Keratinocyte (primary cell): ENCODE results near the gene BSPRY. TPM values are rescaled to one million over a fixed set of nuclear protein-coding genes. Genes with fewer than 3 reads are reported as not detected.

ENCODE experiments used
- DNase-seq: peaks from one replicate; pipeline ENCODE4 v3.0.0-alpha.2; 2011; ENCODE audit warnings: low read depth, missing footprints, low spot score
- FAIRE-seq: peaks from 2 replicates; lab custom pipeline; 2011; peaks lifted over from hg19 to GRCh38; lab: Jason Lieb, UNC
- H2AFZ ChIP-seq: 2 replicates; pipeline ENCODE4 v1.6.0; 2012; ENCODE audit warnings: low read length, control low read depth, inconsistent platforms; ENCODE audit not compliant: control insufficient read depth
- H3K27ac ChIP-seq: 2 replicates; pipeline ENCODE4 v1.5.1; 2011; ENCODE audit warnings: low read length; ENCODE audit not compliant: control insufficient read depth, insufficient read depth
- H3K27me3 ChIP-seq: 3 replicates; pipeline ENCODE4 v1.6.0; 2011; ENCODE audit warnings: low read length; ENCODE audit not compliant: control insufficient read depth, insufficient read depth; ENCODE audit errors: extremely low read depth
- H3K36me3 ChIP-seq, 2 experiments: 2 replicates in 1 of 2; 3 replicates in 1 of 2; pipeline ENCODE4 v1.5.1; 2011; ENCODE audit warnings: low read length in 2 of 2, mild to moderate bottlenecking in 1 of 2; ENCODE audit not compliant: control insufficient read depth in 2 of 2, insufficient read depth in 2 of 2; ENCODE audit errors: extremely low read depth in 1 of 2
- H3K4me1 ChIP-seq: 3 replicates; pipeline ENCODE4 v1.5.1; 2011; ENCODE audit warnings: low read length; ENCODE audit not compliant: control insufficient read depth, insufficient read depth; ENCODE audit errors: extremely low read depth
- H3K4me2 ChIP-seq: 3 replicates; pipeline ENCODE4 v1.6.0; 2011; ENCODE audit warnings: low read depth, low read length; ENCODE audit not compliant: control insufficient read depth, insufficient read depth; ENCODE audit errors: extremely low read depth
- H3K4me3 ChIP-seq, 3 experiments: fragments of 200-600 bp in 1 of 3; sonication (generic) in 1 of 3; 2 replicates in 2 of 3; 3 replicates in 1 of 3; pipeline ENCODE4 v1.5.1; 2011 to 2016; ENCODE audit warnings: low read length in 3 of 3, mild to moderate bottlenecking in 3 of 3, control low read depth in 2 of 3, inconsistent platforms in 1 of 3, low read depth in 1 of 3, mixed read lengths in 1 of 3, mixed run types in 1 of 3, moderate library complexity in 1 of 3; ENCODE audit not compliant: control insufficient read depth in 2 of 3, insufficient read depth in 2 of 3; ENCODE audit errors: extremely low read depth in 1 of 3
- H3K79me2 ChIP-seq: 2 replicates; pipeline ENCODE4 v1.6.0; 2012; ENCODE audit warnings: low read length; ENCODE audit not compliant: control insufficient read depth, insufficient read depth
- H3K9ac ChIP-seq: 3 replicates; pipeline ENCODE4 v1.6.0; 2011; ENCODE audit warnings: low read length; ENCODE audit not compliant: control insufficient read depth, insufficient read depth; ENCODE audit errors: extremely low read depth
- H3K9me1 ChIP-seq: 3 replicates; pipeline ENCODE4 v1.6.0; 2011; ENCODE audit warnings: low read length; ENCODE audit not compliant: control insufficient read depth, insufficient read depth; ENCODE audit errors: extremely low read depth
- H3K9me3 ChIP-seq: 2 replicates; pipeline ENCODE4 v1.5.1; 2012; ENCODE audit warnings: low read depth, low read length; ENCODE audit not compliant: control insufficient read depth
- H4K20me1 ChIP-seq: 3 replicates; pipeline ENCODE4 v1.6.0; 2011; ENCODE audit warnings: low read length; ENCODE audit not compliant: control insufficient read depth, insufficient read depth; ENCODE audit errors: extremely low read depth
- EZH2 ChIP-seq: IDR thresholded peaks from one replicate; pipeline ENCODE4 v1.6.1; 2012; ENCODE audit warnings: inconsistent platforms, mild to moderate bottlenecking, low read length, moderate library complexity
- dilution Hi-C: fragments of 300-500 bp; cut with MboI; formaldehyde crosslinking; loops from one replicate; pipeline ENCODE4 v1.7.0; 2020; ENCODE audit warnings: low sequenced_read_pairs; ENCODE audit not compliant: extremely low pct_ligation_motif_present
- polyA plus RNA-seq, 5 experiments: library from polyadenylated mRNA; depleted of rRNA in 3 of 5; stranded (reverse) in 3 of 5; stranded (forward) in 1 of 5; unstranded in 1 of 5; fragments of >200 nt; gene quantifications; 1 replicate in 1 of 5; 2 replicates in 3 of 5; 3 replicates in 1 of 5; pipeline versions ENCODE4 v1.2.1 to v1.2.3, GENCODE V29; 2011 to 2012; ENCODE audit warnings: missing spikeins in 2 of 5, low read depth in 1 of 5, low replicate concordance in 1 of 5
- TF ChIP-seq, protein P1 (sequence below), 3 experiments: IDR thresholded peaks in 1 of 3; conservative IDR thresholded peaks in 1 of 3; optimal IDR thresholded peaks in 1 of 3; 2 replicates in 2 of 3; 3 replicates in 1 of 3; pipeline versions ENCODE3 to v1.5.1; 2011; ENCODE audit warnings: low read length in 3 of 3, mild to moderate bottlenecking in 3 of 3, moderate library complexity in 2 of 3, control low read depth in 1 of 3, inconsistent platforms in 1 of 3; ENCODE audit not compliant: insufficient read depth in 2 of 3; ENCODE audit errors: extremely low read depth in 1 of 3

Gene BSPRY
- polyA plus RNA-seq, 1 donor (not counting 4 experiments of a cell fraction or from before 2014, with no cell fraction given) = 0.41 TPM

- DNase-seq (no peak), FAIRE-seq (no peak)
- Histone ChIP-seq H3K9me1 (no peaks in the 10 kb centered on the region), H3K4me1 (no peaks in the 10 kb centered on the region), H3K27ac (no peak overlapping the region), H3K4me2 (no peak overlapping the region), H3K79me2 (no peaks in the 10 kb centered on the region), H2AFZ (no peak overlapping the region), H3K9me3 (no peaks in the 10 kb centered on the region), H3K9ac (no peak overlapping the region), H4K20me1 (no peaks in the 10 kb centered on the region), H3K27me3 (no peaks in the 10 kb centered on the region), H3K36me3 (no peaks in the 10 kb centered on the region), H3K4me3 (no peak overlapping the region)
- dilution Hi-C loops = no loop called here
- no peak for TF ChIP-seq EZH2
- TF ChIP-seq, protein P1, sequence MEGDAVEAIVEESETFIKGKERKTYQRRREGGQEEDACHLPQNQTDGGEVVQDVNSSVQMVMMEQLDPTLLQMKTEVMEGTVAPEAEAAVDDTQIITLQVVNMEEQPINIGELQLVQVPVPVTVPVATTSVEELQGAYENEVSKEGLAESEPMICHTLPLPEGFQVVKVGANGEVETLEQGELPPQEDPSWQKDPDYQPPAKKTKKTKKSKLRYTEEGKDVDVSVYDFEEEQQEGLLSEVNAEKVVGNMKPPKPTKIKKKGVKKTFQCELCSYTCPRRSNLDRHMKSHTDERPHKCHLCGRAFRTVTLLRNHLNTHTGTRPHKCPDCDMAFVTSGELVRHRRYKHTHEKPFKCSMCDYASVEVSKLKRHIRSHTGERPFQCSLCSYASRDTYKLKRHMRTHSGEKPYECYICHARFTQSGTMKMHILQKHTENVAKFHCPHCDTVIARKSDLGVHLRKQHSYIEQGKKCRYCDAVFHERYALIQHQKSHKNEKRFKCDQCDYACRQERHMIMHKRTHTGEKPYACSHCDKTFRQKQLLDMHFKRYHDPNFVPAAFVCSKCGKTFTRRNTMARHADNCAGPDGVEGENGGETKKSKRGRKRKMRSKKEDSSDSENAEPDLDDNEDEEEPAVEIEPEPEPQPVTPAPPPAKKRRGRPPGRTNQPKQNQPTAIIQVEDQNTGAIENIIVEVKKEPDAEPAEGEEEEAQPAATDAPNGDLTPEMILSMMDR (optimal IDR thresholded peaks at IDR 0.05 in 1 of 3, IDR thresholded peaks at IDR 0.05 in 1 of 3, conservative IDR thresholded peaks at IDR 0.05 in 1 of 3; ENCODE audit: extremely low read depth in 1 of 3, insufficient read depth in 2 of 3, low read length in 3 of 3) = no peak
These were observed 37.4 kb upstream of the BSPRY start for GRCh38 chr9:113311961-113312360.

- H3K4me3 ChIP-seq = no peak overlapping the region
- H3K9ac ChIP-seq = no peak overlapping the region
- TF ChIP-seq EZH2 = no peak
- TF ChIP-seq, protein P1 (optimal IDR thresholded peaks at IDR 0.05 in 1 of 3, IDR thresholded peaks at IDR 0.05 in 1 of 3, conservative IDR thresholded peaks at IDR 0.05 in 1 of 3; ENCODE audit: extremely low read depth in 1 of 3, insufficient read depth in 2 of 3, low read length in 3 of 3) = no peak
- no peaks in the 10 kb centered on the region for H3K9me1 ChIP-seq
- H3K4me2 ChIP-seq = no peak overlapping the region
- no peak overlapping the region for H3K27ac ChIP-seq
- H3K36me3 ChIP-seq = no peaks in the 10 kb centered on the region
- no peaks in the 10 kb centered on the region for H3K79me2 ChIP-seq
- FAIRE-seq = no peak
- H2AFZ ChIP-seq = no peak overlapping the region
- H3K27me3 ChIP-seq = no peaks in the 10 kb centered on the region
- no peaks in the 10 kb centered on the region for H3K9me3 ChIP-seq
- dilution Hi-C loops = no loop called here
- H3K4me1 ChIP-seq = no peaks in the 10 kb centered on the region
- DNase-seq = no peak
- no peaks in the 10 kb centered on the region for H4K20me1 ChIP-seq
These were observed 36.1 kb upstream of the BSPRY start for GRCh38 chr9:113313261-113313660.
